IPS-20b (cell line): Measurements from ENCODE around the gene WFDC5.
"Not testable (repeated sequence)": the region's sequence is repeated elsewhere in the genome, so short reads cannot be mapped to it uniquely, and the experiment has no call there.

Experiments
- H3K27ac ChIP-seq: one replicate; pipeline ENCODE4 v1.5.1; 2013; ENCODE audit warnings: low read length
- H3K27me3 ChIP-seq: 2 replicates; pipeline ENCODE4 v1.6.1; 2013; ENCODE audit warnings: mild to moderate bottlenecking, low read length, inconsistent platforms; ENCODE audit not compliant: insufficient read depth
- H3K36me3 ChIP-seq: 2 replicates; pipeline ENCODE4 v1.6.1; 2013; ENCODE audit warnings: low read depth, mild to moderate bottlenecking, inconsistent platforms, low read length, moderate library complexity; ENCODE audit not compliant: insufficient read depth
- H3K4me1 ChIP-seq: 2 replicates; pipeline ENCODE4 v1.6.1; 2013; ENCODE audit warnings: mild to moderate bottlenecking, control low read depth, inconsistent platforms, low read length, moderate library complexity; ENCODE audit not compliant: insufficient read depth
- H3K4me3 ChIP-seq: 2 replicates; pipeline ENCODE4 v1.5.1; 2013; ENCODE audit warnings: mild to moderate bottlenecking, low read length, inconsistent platforms
- H3K9ac ChIP-seq: 2 replicates; pipeline ENCODE4 v1.6.1; 2013; ENCODE audit warnings: low read depth, mild to moderate bottlenecking, inconsistent platforms, low read length, moderate library complexity
- H3K9me3 ChIP-seq: 2 replicates; pipeline ENCODE4 v1.6.1; 2013; ENCODE audit warnings: mild to moderate bottlenecking, low read depth, low read length, inconsistent platforms; ENCODE audit not compliant: insufficient read depth

Gene WFDC5

GRCh38 chr20:45139733-45140375 is 24.9 kb upstream of the WFDC5 start:
- H3K36me3 ChIP-seq, H3K4me1 ChIP-seq, H3K9me3 ChIP-seq, H3K4me3 ChIP-seq, H3K27me3 ChIP-seq, H3K27ac ChIP-seq, H3K9ac ChIP-seq: not testable (repeated sequence)

GRCh38 chr20:45138561-45139300 is 23.8 kb upstream of the WFDC5 start:
- H3K4me1 ChIP-seq: no peaks in the 10 kb centered on the region
- no peak overlapping the region for H3K9ac ChIP-seq
- H3K27ac ChIP-seq: no peak overlapping the region

GRCh38 chr20:45136911-45137310 is 21.9 kb upstream of the WFDC5 start:
- no peaks in the 10 kb centered on the region for H3K4me1 ChIP-seq
- H3K36me3 ChIP-seq: no peaks in the 10 kb centered on the region
- no peak overlapping the region for H3K9ac ChIP-seq
- H3K9me3 ChIP-seq: no peaks in the 10 kb centered on the region
- no peaks in the 10 kb centered on the region for H3K27me3 ChIP-seq
- no peak overlapping the region for H3K27ac ChIP-seq
- H3K4me3 ChIP-seq: no peak overlapping the region

More at GRCh38 chr20:45138561-45139300, 23.8 kb upstream of the WFDC5 start:
- H3K27me3 ChIP-seq: 0 out of 2 replicates have a peak, but pooled peaks cover 4% of the 10 kb centered on the region
- no peaks in the 10 kb centered on the region for H3K9me3 ChIP-seq
- no peaks in the 10 kb centered on the region for H3K36me3 ChIP-seq
- no peak overlapping the region for H3K4me3 ChIP-seq

GRCh38 chr20:45128099-45128498 is 13.1 kb upstream of the WFDC5 start:
- Histone ChIP-seq H3K4me1 (no peaks in the 10 kb centered on the region), H3K9me3 (no peaks in the 10 kb centered on the region), H3K27me3 (peaks cover 5% of the 10 kb centered on the region; the same call in 1 of the 2 replicates), H3K27ac (no peak overlapping the region), H3K36me3 (no peaks in the 10 kb centered on the region), H3K4me3 (no peak overlapping the region), H3K9ac (no peak overlapping the region)

GRCh38 chr20:45124365-45124764 is 9.4 kb upstream of the WFDC5 start, which contains the start of gene WFDC12:
TSS of gene WFDC12 (minus strand) at chr20:45124465. CDS start at chr20:45124447, 18 bp downstream.
- H3K27ac ChIP-seq: no peak within 1 kb of the TSS
- no peaks in the 10 kb centered on the region for H3K36me3 ChIP-seq
- H3K27me3 ChIP-seq: peaks cover 5% of the 10 kb centered on the region; the same call in 1 of the 2 replicates
- H3K9ac ChIP-seq: no peak within 1 kb of the TSS
- no peaks in the 10 kb centered on the region for H3K4me1 ChIP-seq
- no peak within 1 kb of the TSS for H3K4me3 ChIP-seq
- no peaks in the 10 kb centered on the region for H3K9me3 ChIP-seq

GRCh38 chr20:45121388-45121787 is 6.4 kb upstream of the WFDC5 start:
- Histone ChIP-seq H3K4me3 (no peak overlapping the region), H3K9ac (no peak overlapping the region), H3K4me1 (no peaks in the 10 kb centered on the region), H3K36me3 (no peaks in the 10 kb centered on the region), H3K27ac (no peak overlapping the region), H3K9me3 (no peaks in the 10 kb centered on the region), H3K27me3 (no peaks in the 10 kb centered on the region; the same call in 1 of the 2 replicates)

- no peaks in the 10 kb centered on the region for H3K4me1 ChIP-seq
- H3K36me3 ChIP-seq: no peaks in the 10 kb centered on the region
- no peak overlapping the region for H3K4me3 ChIP-seq
- H3K9ac ChIP-seq: no peak overlapping the region
- no peak overlapping the region for H3K27ac ChIP-seq
- H3K9me3 ChIP-seq: no peaks in the 10 kb centered on the region
- H3K27me3 ChIP-seq: no peaks in the 10 kb centered on the region; the same call in 1 of the 2 replicates
These were observed 4.7 kb upstream of the WFDC5 start for GRCh38 chr20:45119556-45120266.

GRCh38 chr20:45118028-45118427 is 3.1 kb upstream of the WFDC5 start:
- no peak overlapping the region for H3K4me3 ChIP-seq
- H3K36me3 ChIP-seq: no peaks in the 10 kb centered on the region
- H3K27me3 ChIP-seq: no peaks in the 10 kb centered on the region; the same call in 1 of the 2 replicates
- H3K4me1 ChIP-seq: no peaks in the 10 kb centered on the region
- H3K27ac ChIP-seq: no peak overlapping the region
- H3K9ac ChIP-seq: no peak overlapping the region
- no peaks in the 10 kb centered on the region for H3K9me3 ChIP-seq

GRCh38 chr20:45117581-45117980 is 2.6 kb upstream of the WFDC5 start:
- H3K9me3 ChIP-seq: no peaks in the 10 kb centered on the region
- H3K9ac ChIP-seq: no peak overlapping the region
- no peaks in the 10 kb centered on the region; the same call in 1 of the 2 replicates for H3K27me3 ChIP-seq
- H3K27ac ChIP-seq: no peak overlapping the region
- no peaks in the 10 kb centered on the region for H3K4me1 ChIP-seq
- no peak overlapping the region for H3K4me3 ChIP-seq
- H3K36me3 ChIP-seq: no peaks in the 10 kb centered on the region

- no peaks in the 10 kb centered on the region for H3K36me3 ChIP-seq
- no peaks in the 10 kb centered on the region for H3K9me3 ChIP-seq
- no peak overlapping the region for H3K4me3 ChIP-seq
- H3K27ac ChIP-seq: no peak overlapping the region
- H3K27me3 ChIP-seq: no peaks in the 10 kb centered on the region; the same call in 1 of the 2 replicates
- no peak overlapping the region for H3K9ac ChIP-seq
- H3K4me1 ChIP-seq: no peaks in the 10 kb centered on the region; the same call in 1 of the 2 replicates
These were observed 855 bp upstream of the WFDC5 start for GRCh38 chr20:45115829-45116228.

GRCh38 chr20:45115386-45115774 is 406 bp upstream of the WFDC5 start:
- H3K27me3 ChIP-seq: no peaks in the 10 kb centered on the region; the same call in 1 of the 2 replicates
- H3K9ac ChIP-seq: no peak overlapping the region
- H3K36me3 ChIP-seq: no peaks in the 10 kb centered on the region
- H3K9me3 ChIP-seq: no peaks in the 10 kb centered on the region
- no peaks in the 10 kb centered on the region; the same call in 1 of the 2 replicates for H3K4me1 ChIP-seq
- H3K4me3 ChIP-seq: no peak overlapping the region
- no peak overlapping the region for H3K27ac ChIP-seq
